HG03159 (cell line): ENCODE results near the gene CALU.

Source experiments
- ATAC-seq: cut with Tn5 transposase; IDR thresholded peaks from one replicate; pipeline ENCODE4 v1.9.1; 2021; ENCODE audit warnings: mild to moderate bottlenecking, moderate library complexity; ENCODE audit not compliant: unreplicated experiment

Gene CALU

GRCh38 chr7:128739048-128739962, at the start of gene CALU:
Gene CALU, plus strand, starts transcription at chr7:128739359. Its CDS starts 9,225 bp downstream, at chr7:128748584.
- peak; percentile 100 for ATAC-seq

GRCh38 chr7:128691227-128691626, 47.9 kb upstream of the CALU start:
- ATAC-seq = no peak

GRCh38 chr7:128692623-128693270, 46.4 kb upstream of the CALU start:
- ATAC-seq = no peak

GRCh38 chr7:128693373-128694015, 45.7 kb upstream of the CALU start:
- no peak for ATAC-seq

GRCh38 chr7:128694738-128695137, 44.4 kb upstream of the CALU start:
- no peak for ATAC-seq

GRCh38 chr7:128697302-128697905, 41.8 kb upstream of the CALU start:
- ATAC-seq = no peak

GRCh38 chr7:128699196-128699712, 39.9 kb upstream of the CALU start:
- ATAC-seq = no peak

GRCh38 chr7:128699895-128700294, 39.3 kb upstream of the CALU start:
- ATAC-seq = no peak

GRCh38 chr7:128701062-128701785, 37.9 kb upstream of the CALU start:
- no peak for ATAC-seq

GRCh38 chr7:128703609-128704241, 35.4 kb upstream of the CALU start:
- ATAC-seq = no peak

GRCh38 chr7:128705891-128706333, 33.2 kb upstream of the CALU start:
- ATAC-seq = no peak

- no peak for ATAC-seq
Observed at GRCh38 chr7:128707752-128708151, 31.4 kb upstream of the CALU start.

GRCh38 chr7:128708235-128708634, 30.9 kb upstream of the CALU start:
- ATAC-seq = no peak

GRCh38 chr7:128708824-128709223, 30.3 kb upstream of the CALU start:
- no peak for ATAC-seq

GRCh38 chr7:128710481-128710880, 28.7 kb upstream of the CALU start:
- no peak for ATAC-seq

GRCh38 chr7:128713794-128714193, 25.4 kb upstream of the CALU start:
- ATAC-seq = no peak

- ATAC-seq = no peak
Observed at GRCh38 chr7:128714701-128715495, 24.3 kb upstream of the CALU start.

- ATAC-seq = no peak
Observed at GRCh38 chr7:128718967-128719642, 20.1 kb upstream of the CALU start.
